ENCODE results near the gene FAF2. TPM values are rescaled to one million over a fixed set of nuclear protein-coding genes. Genes with fewer than 3 reads are reported as not detected.

FAF2 gene
- total RNA-seq, 1 experiment from 2014 or later: 32.9 TPM

DNA sequence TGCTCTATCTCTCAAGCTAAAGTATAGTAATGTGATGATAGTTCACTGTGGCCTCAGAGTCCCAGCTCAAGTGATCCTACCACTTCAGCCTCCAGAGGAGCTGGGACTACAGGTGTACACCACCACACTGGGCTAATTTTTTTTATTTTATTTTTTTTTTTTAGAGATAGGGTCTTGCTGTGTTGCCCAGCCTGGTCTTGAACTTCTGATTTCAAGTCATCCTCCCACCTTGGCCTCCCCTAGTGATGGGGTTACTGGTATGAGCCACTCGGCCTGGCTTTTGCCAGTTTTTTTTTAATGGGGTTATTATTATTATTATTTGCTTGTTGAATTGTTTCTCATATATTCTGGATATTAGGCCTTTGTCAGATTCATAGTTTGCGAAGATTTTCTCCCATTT lies 13.2 kb downstream of the FAF2 start:
- no peaks in the 10 kb centered on the region for H3K27me3 Mint-ChIP-seq (ENCODE audit: low read depth)
- H3K4me3 Mint-ChIP-seq: no peak overlapping the region
- POLR2A ChIA-PET: interaction anchor here (1.0 kb wide), 1 partner anchor 13 kb away, joined by 4 read pairs; the partner anchor contains the start of gene FAF2
- CTCF ChIA-PET: interaction anchor here (1.0 to 1.1 kb wide), 2 partner anchors 14 to 89 kb away, joined by 3 read pairs; no protein-coding TSS in a partner anchor
- H3K9me3 Mint-ChIP-seq: 0 out of 2 replicates have a peak, but pooled peaks cover 3% of the 10 kb centered on the region
- ATAC-seq (no peak), DNase-seq (ENCODE audit: low spot score) (no peak)
- no peak overlapping the region for H3K27ac Mint-ChIP-seq
- TF ChIP-seq, protein P1, sequence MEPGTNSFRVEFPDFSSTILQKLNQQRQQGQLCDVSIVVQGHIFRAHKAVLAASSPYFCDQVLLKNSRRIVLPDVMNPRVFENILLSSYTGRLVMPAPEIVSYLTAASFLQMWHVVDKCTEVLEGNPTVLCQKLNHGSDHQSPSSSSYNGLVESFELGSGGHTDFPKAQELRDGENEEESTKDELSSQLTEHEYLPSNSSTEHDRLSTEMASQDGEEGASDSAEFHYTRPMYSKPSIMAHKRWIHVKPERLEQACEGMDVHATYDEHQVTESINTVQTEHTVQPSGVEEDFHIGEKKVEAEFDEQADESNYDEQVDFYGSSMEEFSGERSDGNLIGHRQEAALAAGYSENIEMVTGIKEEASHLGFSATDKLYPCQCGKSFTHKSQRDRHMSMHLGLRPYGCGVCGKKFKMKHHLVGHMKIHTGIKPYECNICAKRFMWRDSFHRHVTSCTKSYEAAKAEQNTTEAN (CRISPR knock-in tag; IDR thresholded peaks at IDR 0.05): no peak
- TF ChIP-seq, protein P2, sequence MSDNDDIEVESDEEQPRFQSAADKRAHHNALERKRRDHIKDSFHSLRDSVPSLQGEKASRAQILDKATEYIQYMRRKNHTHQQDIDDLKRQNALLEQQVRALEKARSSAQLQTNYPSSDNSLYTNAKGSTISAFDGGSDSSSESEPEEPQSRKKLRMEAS (CRISPR knock-in tag; IDR thresholded peaks at IDR 0.05): no peak
- TF ChIP-seq, protein P3, sequence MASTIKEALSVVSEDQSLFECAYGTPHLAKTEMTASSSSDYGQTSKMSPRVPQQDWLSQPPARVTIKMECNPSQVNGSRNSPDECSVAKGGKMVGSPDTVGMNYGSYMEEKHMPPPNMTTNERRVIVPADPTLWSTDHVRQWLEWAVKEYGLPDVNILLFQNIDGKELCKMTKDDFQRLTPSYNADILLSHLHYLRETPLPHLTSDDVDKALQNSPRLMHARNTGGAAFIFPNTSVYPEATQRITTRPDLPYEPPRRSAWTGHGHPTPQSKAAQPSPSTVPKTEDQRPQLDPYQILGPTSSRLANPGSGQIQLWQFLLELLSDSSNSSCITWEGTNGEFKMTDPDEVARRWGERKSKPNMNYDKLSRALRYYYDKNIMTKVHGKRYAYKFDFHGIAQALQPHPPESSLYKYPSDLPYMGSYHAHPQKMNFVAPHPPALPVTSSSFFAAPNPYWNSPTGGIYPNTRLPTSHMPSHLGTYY (CRISPR knock-in tag; IDR thresholded peaks at IDR 0.05): no peak
- TF ChIP-seq GABPB1 (CRISPR knock-in tag; IDR thresholded peaks at IDR 0.05) (no peak), TEAD1 (CRISPR knock-in tag; IDR thresholded peaks at IDR 0.05) (no peak), ETV6 (CRISPR knock-in tag; IDR thresholded peaks at IDR 0.05) (no peak), GTF2I (CRISPR knock-in tag; conservative IDR thresholded peaks at IDR 0.05) (no peak)
- TF ChIP-seq, protein P4, sequence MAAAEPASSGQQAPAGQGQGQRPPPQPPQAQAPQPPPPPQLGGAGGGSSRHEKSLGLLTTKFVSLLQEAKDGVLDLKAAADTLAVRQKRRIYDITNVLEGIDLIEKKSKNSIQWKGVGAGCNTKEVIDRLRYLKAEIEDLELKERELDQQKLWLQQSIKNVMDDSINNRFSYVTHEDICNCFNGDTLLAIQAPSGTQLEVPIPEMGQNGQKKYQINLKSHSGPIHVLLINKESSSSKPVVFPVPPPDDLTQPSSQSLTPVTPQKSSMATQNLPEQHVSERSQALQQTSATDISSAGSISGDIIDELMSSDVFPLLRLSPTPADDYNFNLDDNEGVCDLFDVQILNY (CRISPR knock-in tag; IDR thresholded peaks at IDR 0.05): no peak
- no peaks in the 10 kb centered on the region for H3K4me1 Mint-ChIP-seq
- H3K36me3 Mint-ChIP-seq: peaks cover 3% of the 10 kb centered on the region

DNA sequence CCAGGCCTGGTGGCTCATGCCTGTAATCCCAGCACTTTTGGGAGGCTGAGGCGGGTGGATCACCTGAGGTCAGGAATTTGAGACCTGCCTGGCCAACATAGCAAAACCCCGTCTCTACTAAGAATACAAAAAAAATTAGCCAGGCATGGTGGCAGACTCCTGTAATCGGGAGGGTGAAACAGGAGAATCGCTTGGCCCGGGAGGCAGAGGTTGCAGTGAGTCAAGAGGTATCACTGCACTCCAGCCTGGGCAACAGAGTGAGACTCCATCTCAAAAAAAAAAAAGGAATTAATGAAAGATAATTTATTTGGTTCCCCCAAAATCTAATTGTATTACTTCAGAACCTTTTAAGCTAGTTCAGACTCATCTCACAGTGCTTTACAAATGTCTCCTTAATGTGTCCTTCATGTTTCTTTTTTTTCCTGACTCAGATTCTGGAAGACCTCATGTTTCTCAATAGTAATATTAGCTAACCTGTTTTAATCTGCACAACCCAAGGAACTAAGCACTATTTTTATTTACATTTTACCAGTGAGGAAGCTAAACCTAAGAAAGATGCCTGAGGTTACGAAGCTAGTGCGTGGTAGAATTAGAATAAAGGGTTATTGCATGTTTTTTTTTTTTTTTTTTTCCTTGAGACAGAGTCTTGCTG lies 15.1 kb downstream of the FAF2 start:
- Mint-ChIP-seq H3K36me3 (peaks cover 3% of the 10 kb centered on the region), H3K4me1 (no peaks in the 10 kb centered on the region), H3K27ac (no peak overlapping the region), H3K27me3 (ENCODE audit: low read depth) (no peaks in the 10 kb centered on the region), H3K4me3 (no peak overlapping the region), H3K9me3 (0 out of 2 replicates have a peak, but pooled peaks cover 3% of the 10 kb centered on the region)
- TF ChIP-seq, protein P5, sequence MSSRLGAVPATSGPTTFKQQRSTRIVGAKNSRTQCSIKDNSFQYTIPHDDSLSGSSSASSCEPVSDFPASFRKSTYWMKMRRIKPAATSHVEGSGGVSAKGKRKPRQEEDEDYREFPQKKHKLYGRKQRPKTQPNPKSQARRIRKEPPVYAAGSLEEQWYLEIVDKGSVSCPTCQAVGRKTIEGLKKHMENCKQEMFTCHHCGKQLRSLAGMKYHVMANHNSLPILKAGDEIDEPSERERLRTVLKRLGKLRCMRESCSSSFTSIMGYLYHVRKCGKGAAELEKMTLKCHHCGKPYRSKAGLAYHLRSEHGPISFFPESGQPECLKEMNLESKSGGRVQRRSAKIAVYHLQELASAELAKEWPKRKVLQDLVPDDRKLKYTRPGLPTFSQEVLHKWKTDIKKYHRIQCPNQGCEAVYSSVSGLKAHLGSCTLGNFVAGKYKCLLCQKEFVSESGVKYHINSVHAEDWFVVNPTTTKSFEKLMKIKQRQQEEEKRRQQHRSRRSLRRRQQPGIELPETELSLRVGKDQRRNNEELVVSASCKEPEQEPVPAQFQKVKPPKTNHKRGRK (CRISPR knock-in tag; IDR thresholded peaks at IDR 0.05; ENCODE audit: borderline replicate concordance): no peak
- TF ChIP-seq, protein P6, sequence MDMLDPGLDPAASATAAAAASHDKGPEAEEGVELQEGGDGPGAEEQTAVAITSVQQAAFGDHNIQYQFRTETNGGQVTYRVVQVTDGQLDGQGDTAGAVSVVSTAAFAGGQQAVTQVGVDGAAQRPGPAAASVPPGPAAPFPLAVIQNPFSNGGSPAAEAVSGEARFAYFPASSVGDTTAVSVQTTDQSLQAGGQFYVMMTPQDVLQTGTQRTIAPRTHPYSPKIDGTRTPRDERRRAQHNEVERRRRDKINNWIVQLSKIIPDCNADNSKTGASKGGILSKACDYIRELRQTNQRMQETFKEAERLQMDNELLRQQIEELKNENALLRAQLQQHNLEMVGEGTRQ (CRISPR knock-in tag; IDR thresholded peaks at IDR 0.05): no peak
- TF ChIP-seq ZNF121 (CRISPR knock-in tag; IDR thresholded peaks at IDR 0.05) (no peak), SP1 (CRISPR knock-in tag; conservative IDR thresholded peaks at IDR 0.05) (no peak), SMAD3 (CRISPR knock-in tag; IDR thresholded peaks at IDR 0.05; ENCODE audit: borderline replicate concordance) (no peak), OVOL2 (CRISPR knock-in tag; IDR thresholded peaks at IDR 0.05; ENCODE audit: borderline replicate concordance) (no peak), SMAD4 (CRISPR knock-in tag; IDR thresholded peaks at IDR 0.05) (no peak), CREM (CRISPR knock-in tag; IDR thresholded peaks at IDR 0.05) (no peak)
- TF ChIP-seq, protein P1 (CRISPR knock-in tag; IDR thresholded peaks at IDR 0.05): no peak
- ChIA-PET POLR2A (no interaction called here), CTCF (interaction anchor here (0.7 to 1.8 kb wide), 2 partner anchors 15 kb away, joined by 5 to 6 read pairs; partner anchors contain the start of gene FAF2)
- DNase-seq (ENCODE audit: low spot score): no peak
- no peak for ATAC-seq
